Mammary epithelial cell (primary cell): Measurements from ENCODE around the gene TUBGCP6.

Source experiments
- CTCF ChIP-seq, 2 donors: IDR thresholded peaks in 1 of 2; conservative IDR thresholded peaks in 1 of 2; 2 replicates each; pipeline ENCODE4 v1.5.1; 2011 to 2012; ENCODE audit warnings: inconsistent platforms in 2 of 2, low read length in 2 of 2, mild to moderate bottlenecking in 2 of 2, control low read depth in 1 of 2, low read depth in 1 of 2; ENCODE audit not compliant: insufficient read depth in 1 of 2; ENCODE audit errors: extremely low read depth in 1 of 2
- EZH2 ChIP-seq: IDR thresholded peaks from 2 replicates; pipeline ENCODE4 v1.6.1; 2012; ENCODE audit warnings: low read length, inconsistent platforms, borderline replicate concordance

DNA sequence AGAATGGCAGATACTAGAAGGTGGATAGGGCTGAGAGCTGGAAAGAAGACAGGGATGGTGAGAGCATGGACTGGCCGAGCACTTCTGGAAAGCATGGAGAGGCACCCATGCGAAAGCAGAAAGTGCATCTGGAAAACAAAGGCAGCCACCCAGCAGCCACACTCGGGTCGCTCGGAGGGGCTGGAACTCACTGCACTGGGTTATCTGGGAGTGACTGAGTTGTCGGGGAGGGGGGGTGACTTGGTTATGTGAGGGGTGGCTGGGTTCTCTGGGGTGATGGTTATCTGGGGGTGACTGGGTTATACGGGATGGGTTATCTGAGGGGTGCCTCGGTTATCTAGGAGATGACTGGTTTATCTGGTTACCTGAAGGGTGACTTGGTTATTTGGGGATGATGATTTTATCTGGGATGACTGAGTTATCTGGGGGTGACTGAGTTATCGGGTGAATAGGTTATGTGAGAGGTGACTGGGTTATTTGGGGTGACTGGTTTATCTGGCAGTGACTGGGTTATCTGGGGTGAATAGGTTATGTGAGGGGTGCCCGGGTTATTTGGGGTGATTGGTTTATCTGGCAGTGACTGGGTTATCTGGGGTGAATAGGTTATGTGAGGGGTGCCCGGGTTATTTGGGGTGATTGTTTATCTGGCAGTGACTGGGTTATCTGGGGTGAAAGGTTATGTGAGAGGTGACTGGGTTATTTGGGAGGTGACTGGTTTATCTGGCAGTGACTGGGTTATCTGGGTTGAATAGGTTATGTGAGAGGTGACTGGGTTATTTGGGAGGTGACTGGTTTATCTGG, 76.9 kb downstream of the TUBGCP6 start:
- no peak for TF ChIP-seq CTCF (conservative IDR thresholded peaks at IDR 0.05 in 1 of 2, IDR thresholded peaks at IDR 0.05 in 1 of 2; ENCODE audit: extremely low read depth in 1 of 2, insufficient read depth in 1 of 2, low read depth in 1 of 2, low read length in 2 of 2)
- TF ChIP-seq EZH2, result no peak
